KBM-7 (cell line): ENCODE data around the gene FLT1.

Experiments used
- DNase-seq: peaks from one replicate; pipeline ENCODE4 v3.0.0-alpha.2; 2015
- in situ Hi-C: fragments of 300-500 bp; cut with MboI; formaldehyde crosslinking; loops from 2 replicates; pipeline ENCODE4 v1.14.3; 2020; ENCODE audit warnings: low sequenced_read_pairs, low pct_unique_long_range_greater_than_20kb, mixed read lengths

The FLT1 gene

DNA sequence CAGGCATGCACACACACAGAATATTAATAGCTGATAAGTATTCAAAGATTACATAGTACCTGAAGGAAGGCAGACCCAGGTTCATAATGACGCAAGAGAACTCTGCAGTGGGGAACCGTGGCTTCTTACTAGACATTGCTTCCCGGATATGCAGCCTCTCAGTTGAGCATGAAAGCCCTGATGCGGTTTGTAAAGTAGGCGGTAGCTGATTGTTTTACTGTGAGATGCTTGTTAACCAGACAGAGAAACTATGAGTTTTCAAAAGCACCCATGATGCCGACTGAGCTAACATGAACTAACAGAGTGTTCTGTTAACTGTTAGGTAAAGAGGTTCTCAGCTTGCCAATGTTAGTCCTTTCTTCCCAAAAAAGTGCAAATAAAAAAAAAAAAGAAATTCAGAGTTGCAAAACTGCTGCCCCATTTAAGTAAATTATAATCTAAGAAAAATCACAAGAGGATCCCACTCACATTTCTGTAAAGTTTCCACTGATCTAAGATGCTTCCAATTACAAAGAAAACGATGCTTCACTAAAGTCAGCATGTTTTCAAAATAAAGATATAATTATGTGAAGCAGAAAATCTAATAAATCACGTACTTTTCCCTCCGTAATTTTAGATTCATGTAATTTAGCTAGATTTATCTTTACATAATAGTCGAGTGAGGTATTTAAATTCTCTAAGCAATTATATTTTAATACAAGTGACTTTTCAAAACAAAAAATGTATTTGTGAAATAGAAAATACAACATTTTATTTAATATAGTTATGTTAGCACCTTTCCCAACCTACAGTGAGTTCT, 2.2 kb downstream of the FLT1 start:
- DNase-seq, result no peak

DNA sequence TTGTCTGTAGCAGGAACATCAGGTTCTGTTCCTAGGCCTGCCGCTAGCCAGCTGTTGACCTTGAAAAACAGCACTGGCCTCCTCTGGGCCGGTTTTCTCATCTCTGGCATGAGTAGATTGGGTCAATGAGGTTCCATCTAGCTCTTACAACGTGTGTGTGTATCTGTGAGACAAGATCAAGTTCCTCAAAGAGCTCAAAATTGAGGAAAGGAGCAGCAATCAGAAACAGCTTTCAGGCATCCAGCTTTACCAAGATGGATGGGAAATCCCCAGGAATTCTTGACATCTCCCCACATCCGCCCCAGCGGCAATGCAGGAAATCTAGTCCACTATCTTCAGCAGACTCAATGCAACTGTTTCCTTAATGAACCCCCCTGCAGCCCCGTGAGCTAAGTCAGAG, 4.9 kb downstream of the FLT1 start:
- in situ Hi-C loops, result no loop called here
- DNase-seq, result no peak

More for the DNA sequence above, 2.2 kb downstream of the FLT1 start:
- in situ Hi-C loops, result no loop called here

DNA sequence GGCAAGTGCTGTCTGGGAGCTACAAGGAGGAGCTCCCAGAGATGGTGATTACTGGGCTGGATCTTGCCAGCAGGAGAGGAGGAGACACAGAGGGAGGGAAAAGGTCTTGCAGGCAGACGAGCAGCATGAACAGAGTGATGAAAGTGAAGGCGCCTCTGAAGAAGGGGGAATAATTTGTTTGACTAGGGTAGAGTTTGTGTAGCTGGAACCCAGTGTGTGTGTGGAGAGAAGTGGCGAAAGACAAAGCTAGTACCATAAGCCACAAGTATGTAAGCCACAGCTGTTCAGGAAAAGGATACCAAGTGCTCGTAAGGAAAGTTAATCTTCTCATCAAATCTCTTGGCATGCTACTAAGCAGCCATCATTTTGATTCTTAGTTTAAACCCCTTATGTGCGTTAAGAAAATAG, 5.4 kb downstream of the FLT1 start:
- no peak for DNase-seq
- in situ Hi-C loops, result no loop called here

DNA sequence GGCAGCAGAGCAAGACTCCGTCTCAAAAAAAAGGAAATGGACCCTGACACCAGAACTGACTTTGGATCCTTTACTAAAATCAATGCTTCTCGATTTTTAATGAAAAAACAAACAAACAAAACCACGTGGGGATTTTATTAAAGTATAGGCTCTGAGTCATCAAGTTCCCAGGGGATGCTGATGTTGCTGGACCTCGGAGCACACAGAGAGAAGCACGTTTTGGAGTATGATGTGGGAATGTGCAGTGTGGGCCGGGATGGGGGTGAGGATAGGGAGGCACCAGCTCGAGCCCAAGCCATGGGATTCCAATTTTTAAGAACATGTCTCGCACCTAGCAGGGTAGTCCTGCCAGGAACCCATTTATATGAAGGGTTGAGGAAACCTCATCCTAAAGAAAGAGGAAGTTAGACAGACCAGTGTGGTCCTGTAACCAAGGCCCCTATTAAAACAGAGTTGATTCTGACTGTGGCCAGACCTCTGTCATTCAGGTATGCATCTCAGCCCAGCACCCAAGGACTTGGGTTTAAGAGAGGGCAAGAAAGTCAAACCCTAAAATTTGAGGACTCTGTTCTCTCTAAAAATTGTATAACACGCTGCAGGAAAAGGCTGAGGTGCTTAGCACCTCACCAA, 6.4 kb downstream of the FLT1 start:
- in situ Hi-C loops, result no loop called here
- DNase-seq, result no peak

DNA sequence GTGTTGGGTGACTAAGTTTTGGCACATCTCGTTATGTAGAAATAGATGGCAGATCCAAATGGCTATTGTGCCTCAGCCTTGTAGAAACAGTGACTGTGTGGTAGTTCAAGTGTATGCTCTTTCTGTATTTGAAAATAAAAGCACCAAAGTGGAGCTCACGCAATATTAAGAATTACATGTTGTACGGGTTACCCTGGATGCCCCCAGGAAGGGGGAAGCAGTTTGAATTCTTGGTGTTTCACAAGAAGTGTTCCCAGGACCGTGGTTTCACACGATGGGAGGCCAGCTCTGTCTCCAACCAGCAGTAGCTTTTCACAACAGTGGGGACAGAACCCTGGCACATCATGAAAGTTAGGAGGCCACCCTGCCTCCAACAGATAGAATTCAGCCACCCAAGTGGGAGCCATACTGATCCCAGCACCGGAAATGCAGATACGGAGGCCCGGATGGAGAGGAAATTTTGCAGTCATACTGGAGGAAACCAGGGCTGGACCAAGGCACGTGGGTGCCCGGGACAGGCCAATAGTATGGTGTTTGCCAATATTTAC, 8.9 kb downstream of the FLT1 start:
- in situ Hi-C loops, result no loop called here
- DNase-seq, result no peak

DNA sequence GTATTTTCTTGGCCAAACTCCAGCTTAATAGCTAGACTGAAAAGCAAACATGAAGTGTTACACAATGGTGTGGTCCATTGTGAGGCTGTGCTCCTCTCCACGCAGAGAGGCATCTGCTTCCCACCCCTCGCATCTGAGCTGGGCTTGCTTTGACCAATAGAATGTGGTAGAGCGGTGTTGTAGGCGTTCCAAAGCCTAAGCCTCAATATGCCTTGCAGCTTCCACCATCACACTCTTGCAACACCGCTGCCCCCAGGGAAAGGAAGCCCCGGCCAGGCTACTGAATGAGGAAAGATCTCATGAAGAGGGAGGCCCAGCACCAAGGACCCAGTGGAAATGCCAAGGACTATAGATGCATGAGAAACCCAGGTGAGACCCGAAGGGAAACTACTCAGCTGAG, 9.4 kb downstream of the FLT1 start:
- no peak for DNase-seq
- in situ Hi-C loops, result no loop called here

DNA sequence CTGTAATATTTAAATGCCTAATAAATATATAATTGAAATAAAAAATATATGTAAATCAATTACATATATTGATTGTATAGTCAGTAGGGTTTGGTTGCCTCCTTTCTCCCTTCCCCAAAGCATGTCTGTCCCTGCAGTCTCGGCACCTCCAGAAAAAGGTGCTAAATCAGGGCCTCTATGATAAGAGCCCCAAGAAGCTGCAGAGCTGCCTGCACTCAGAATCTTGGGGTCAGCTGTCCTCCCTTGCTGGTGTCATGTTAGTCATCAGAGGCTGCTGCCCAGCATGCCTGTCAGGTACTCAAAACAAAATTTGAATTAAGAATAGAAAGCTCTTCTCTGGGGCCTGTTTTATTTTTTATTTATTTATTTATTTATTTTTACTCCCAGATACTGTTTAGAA, 9.8 kb downstream of the FLT1 start:
- no peak for DNase-seq
- in situ Hi-C loops, result no loop called here

DNA sequence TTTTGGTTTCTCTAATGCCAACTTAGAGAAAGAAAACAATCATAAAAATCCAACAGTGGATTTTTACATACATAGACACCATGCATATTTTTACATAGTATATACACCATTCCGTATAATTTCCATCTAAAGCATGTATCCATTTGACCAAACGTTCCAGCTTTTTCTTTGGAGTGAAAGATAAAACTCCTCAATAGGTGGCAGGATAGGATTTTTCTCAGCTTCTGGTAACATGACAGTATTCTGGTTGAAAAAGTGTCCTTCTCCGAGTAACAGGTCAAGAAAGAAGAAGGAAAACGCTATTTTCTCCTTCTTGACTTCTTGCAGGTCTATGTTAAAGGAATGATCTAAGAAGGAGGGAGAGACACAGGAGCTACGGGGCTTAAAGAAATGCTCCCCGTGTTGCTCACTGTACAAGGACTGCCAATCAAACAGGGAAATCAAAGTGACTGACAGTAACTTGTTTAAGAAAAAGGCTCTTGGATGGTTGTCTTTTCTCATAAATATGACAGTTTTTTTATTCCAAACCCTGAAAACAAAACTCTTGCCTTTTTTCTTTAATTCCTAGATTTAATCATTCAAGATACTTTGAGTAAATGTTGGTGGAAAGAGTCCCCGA, 11.5 kb downstream of the FLT1 start:
- no peak for DNase-seq
- in situ Hi-C loops, result no loop called here

DNA sequence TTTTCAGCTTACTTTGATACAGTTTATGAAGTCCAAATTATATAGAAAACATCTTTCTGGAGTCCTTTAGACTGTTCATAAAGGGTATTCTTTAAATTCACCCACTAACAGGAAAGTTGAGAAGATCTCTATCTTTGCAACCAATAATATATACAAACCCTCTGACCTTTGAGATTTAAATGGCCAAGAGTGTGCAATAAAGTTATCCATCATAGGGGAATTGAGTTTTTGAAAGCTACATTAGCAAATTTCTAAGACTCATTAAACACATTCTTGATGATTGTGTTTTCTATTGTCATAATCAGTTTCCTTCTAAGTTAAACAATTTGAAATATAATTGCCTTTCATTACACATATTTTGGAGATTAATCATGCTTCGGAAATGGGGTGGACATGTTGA, 15.9 kb downstream of the FLT1 start:
- in situ Hi-C loops, result no loop called here
- DNase-seq, result no peak

DNA sequence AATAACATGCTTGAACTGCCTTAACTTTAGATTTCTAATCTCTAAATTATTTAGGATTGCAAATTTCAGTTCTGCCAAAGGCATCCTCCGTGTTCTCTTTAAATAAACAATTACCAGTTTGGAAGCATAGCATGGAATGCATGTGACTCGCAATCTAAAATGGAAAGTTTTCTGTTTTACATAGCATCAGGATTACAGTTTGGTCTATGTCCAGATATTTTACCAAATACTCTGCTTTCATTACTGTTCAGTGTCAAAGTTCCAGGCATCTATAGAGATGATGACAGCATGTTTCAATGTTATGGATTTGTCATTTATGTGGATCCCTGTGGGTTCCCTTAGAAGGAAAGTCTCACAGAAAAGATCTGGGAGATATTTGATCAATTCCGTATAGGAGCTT, 16.8 kb downstream of the FLT1 start:
- in situ Hi-C loops, result no loop called here
- DNase-seq, result no peak

DNA sequence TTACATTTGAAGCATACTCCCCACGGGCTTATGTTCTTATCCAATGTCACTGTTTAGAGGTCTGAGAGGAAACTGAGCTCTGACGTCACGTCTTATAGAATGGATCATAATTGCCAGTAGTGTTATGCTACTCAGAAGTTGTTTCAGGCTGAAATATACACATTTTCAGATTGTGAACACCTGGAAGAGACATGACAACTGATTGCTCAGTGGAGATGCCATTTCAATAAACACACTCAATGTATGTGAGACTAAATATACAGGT, 17.3 kb downstream of the FLT1 start:
- no peak for DNase-seq
- in situ Hi-C loops, result no loop called here

DNA sequence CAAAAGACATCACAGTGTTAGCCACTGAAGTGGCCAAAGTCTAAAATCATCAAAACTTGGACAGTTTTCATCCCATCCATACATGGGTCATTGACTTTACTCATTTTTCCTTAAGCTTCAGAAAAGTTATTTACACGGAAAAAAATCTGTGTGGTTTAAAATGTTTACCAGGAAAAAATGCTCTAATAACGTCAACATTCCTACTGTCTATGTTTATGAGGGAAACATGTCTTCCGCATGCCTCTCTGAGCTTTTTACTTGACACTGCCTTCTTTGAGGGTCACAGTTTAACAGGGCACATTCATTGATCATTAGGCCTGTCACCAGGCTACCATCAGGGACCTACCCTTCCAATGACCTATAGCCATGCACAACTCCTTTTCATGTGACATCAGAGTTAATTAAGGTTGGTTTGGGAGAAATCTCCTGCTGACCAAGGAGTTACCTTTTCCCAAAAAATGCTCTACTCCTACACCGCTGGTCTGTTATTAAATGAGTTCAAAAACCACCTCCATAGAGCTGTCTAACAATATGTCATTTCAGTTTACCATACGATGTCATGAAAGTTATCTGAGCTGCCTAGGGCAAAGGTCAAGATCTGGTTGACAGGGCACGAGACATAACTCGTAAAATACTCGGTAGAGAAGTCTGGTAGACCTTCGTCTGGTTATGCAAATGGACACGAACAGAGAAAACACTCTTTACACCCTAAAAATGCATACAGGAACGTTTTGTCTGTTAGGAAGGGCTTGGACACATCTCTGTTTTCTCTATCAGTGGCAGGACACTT, 17.8 kb downstream of the FLT1 start:
- DNase-seq, result no peak
- in situ Hi-C loops, result no loop called here

DNA sequence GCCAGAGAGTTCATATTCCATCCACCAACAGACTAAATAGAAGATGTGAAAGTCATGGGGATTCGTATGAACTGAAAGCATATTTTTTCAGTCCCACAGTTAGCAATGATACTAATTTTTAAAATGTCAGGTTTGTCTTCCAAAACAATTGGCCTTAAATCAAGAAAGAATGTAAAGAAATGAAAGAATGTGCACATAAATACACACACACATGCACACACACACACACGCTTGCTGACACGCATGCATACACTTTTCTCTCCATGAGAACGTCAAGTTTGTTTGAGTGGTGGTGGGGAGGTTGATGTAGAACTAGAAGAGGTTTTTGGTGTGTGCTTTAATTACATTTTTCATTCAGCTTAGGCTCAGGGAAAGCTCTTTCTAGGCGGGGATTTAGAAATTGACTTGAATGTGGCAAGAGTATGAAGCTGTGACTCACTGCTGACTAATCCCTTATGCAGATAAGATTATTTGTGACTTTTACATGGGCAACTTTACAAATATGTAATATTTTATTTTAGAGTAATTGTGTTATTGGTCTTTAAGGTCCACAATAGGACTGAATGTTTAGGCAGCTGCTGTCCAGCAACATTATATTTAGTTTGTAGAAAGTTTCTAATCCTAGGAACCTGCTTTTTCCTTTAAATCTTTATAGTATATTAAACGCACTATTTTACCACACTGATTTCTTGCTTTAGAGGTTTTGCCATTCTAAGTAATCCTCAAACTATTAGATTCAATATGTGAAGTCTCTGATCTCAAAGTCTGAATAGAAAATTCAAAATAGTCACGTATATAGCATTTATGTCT, 18.8 kb downstream of the FLT1 start:
- no peak for DNase-seq
- in situ Hi-C loops, result no loop called here

DNA sequence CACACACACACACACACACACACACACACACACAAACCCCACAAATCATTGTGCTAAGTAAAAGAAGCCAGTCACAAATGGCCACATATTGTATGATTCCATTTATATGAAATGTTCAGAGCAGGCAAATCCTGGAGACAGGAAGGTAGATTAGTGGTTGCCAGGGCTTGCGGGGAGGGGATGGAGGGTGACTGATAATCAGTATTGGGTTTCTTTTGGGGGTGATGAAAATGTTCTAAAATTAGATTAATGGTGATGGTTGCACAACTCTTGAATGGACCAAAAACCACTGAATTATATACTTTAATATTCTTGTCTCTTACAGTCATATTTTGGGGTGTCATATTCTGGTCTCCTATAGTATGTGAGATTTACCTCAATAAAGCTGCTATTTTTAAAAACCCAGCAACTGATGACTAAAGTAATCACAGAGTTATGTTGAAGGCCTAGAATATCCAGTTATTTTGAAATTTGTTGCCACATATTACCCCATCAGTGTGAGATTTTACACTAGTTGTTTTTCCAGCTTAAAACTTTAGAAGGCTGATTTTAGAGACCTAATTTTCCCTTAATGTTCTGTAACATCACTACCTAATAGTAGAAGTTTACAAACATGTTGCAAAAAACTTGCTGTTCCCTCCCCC, 20.3 kb downstream of the FLT1 start:
- in situ Hi-C loops, result no loop called here
- DNase-seq, result no peak

DNA sequence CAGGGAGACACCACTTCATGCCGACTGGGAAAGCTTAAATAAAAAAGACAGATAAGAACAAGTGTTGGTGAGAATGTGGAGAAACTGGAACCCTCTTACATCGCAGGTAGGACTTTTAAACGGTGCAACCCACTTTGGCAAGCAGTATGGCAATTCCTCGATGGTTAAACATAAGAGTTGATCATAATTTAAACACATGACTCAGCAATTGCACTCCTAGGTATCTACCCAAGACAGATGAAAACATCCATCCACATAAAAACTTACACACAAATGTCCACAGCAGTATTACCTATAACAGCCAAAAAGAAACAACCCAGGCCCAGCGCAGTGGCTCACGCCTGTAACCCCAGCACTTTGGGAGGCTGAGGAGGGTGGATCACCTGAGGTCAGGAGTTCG, 21.9 kb downstream of the FLT1 start:
- no peak for DNase-seq
- in situ Hi-C loops, result no loop called here

DNA sequence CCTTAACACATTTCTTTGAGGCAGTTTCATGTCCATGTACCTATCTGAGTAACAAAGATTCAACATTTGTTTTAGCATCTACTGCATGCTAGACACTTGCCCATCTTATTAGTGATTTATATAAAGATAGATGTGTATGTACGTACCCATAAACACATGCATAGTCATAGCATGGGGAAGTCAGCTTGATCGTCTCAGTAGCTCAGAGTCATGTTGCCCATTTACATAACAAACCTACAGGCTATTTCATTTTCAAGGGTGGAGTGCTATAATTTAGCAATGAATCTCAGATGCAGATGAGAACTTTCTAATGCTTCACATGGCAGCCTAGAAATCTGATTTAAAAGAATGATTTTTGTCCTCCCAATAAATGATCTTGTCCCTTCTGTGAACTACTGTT, 23.5 kb downstream of the FLT1 start:
- in situ Hi-C loops, result no loop called here
- DNase-seq, result no peak

DNA sequence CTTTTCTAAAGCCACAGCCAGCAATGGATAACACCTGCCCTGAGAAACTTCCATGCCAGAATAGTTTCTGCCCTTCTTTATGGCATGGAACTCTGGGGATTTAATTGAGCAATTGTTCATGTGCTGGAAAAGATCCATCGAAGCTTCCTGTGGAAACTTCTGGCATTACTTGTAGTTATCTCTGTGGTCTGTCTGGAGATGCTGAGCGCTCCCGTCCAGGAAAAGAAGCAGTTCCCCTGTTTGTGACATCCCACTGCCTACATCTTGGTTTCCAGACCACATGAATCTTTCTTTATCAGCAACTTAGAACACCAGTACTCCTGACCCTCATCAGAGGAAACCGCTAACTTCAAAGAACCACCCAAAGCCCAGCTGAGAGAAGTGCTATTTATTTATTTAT, 24.6 kb downstream of the FLT1 start:
- DNase-seq, result no peak
- in situ Hi-C loops, result no loop called here

DNA sequence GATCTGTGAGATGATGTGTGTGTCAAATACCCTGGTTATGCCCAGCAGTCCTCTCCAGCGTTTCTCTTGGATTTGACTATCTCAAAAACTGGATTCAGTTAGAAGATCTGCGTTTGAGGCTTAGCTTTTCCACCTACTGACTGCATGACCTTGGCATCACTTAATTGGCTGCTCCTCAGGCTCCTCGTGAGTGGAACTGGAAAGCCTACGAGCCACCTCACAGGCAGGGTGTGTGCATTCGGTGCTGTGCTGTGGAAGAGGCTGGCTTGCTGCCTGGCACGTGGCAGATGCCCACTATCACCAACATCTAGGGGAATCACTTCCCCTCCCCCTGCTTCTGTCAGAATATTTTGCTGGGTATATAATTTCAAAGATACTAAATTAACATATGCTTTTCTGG, 25.6 kb downstream of the FLT1 start:
- no peak for DNase-seq
- in situ Hi-C loops, result no loop called here
